HEK293 (cell line): ENCODE data around the gene M1AP.

Experiments
- ATF2 ChIP-seq: fragments of 450-650 bp; formaldehyde crosslinking; IDR thresholded peaks from 2 replicates; pipeline ENCODE4 v1.5.1; 2016; ENCODE audit warnings: missing biosample characterization, missing genetic modification characterization, low read depth
- IKZF3 ChIP-seq: fragments of 450-650 bp; IDR thresholded peaks from 2 replicates; pipeline ENCODE4 v1.5.0; 2018; ENCODE audit warnings: missing biosample characterization, mild to moderate bottlenecking, missing genetic modification characterization, moderate library complexity
- KLF7 ChIP-seq: fragments of 450-650 bp; formaldehyde crosslinking; IDR thresholded peaks from 2 replicates; pipeline ENCODE4 v1.5.1; 2016; ENCODE audit warnings: missing biosample characterization, missing genetic modification characterization, borderline replicate concordance
- PRDM10 ChIP-seq: fragments of 450-650 bp; formaldehyde crosslinking; IDR thresholded peaks from 2 replicates; pipeline ENCODE4 v1.5.1; 2016; ENCODE audit warnings: missing biosample characterization, missing genetic modification characterization
- PRDM6 ChIP-seq: fragments of 450-650 bp; formaldehyde crosslinking; IDR thresholded peaks from 2 replicates; pipeline ENCODE4 v1.5.1; 2017; ENCODE audit warnings: missing biosample characterization, missing genetic modification characterization
- SP2 ChIP-seq: fragments of 450-650 bp; formaldehyde crosslinking; IDR thresholded peaks from 2 replicates; pipeline ENCODE4 v1.5.1; 2016; ENCODE audit warnings: missing biosample characterization, missing genetic modification characterization
- SP3 ChIP-seq: fragments of 450-650 bp; formaldehyde crosslinking; IDR thresholded peaks from 2 replicates; pipeline ENCODE4 v1.5.1; 2016; ENCODE audit warnings: missing biosample characterization, missing genetic modification characterization
- SP7 ChIP-seq: fragments of 450-650 bp; formaldehyde crosslinking; IDR thresholded peaks from 2 replicates; pipeline ENCODE4 v1.5.1; 2016; ENCODE audit warnings: missing biosample characterization, missing genetic modification characterization
- ZBTB20 ChIP-seq: fragments of 450-650 bp; formaldehyde crosslinking; IDR thresholded peaks from 2 replicates; pipeline ENCODE4 v1.5.1; 2016; ENCODE audit warnings: missing biosample characterization, missing genetic modification characterization
- ZEB2 ChIP-seq: fragments of 450-650 bp; formaldehyde crosslinking; IDR thresholded peaks from 2 replicates; pipeline ENCODE4 v1.5.1; 2016; ENCODE audit warnings: missing biosample characterization, missing genetic modification characterization
- ZFHX2 ChIP-seq: fragments of 450-650 bp; formaldehyde crosslinking; conservative IDR thresholded peaks from 2 replicates; pipeline ENCODE4 v1.5.1; 2016; ENCODE audit warnings: missing biosample characterization, missing genetic modification characterization
- ZIC2 ChIP-seq: fragments of 450-650 bp; formaldehyde crosslinking; IDR thresholded peaks from 2 replicates; pipeline ENCODE4 v1.5.1; 2016; ENCODE audit warnings: missing biosample characterization, missing genetic modification characterization
- ZNF223 ChIP-seq: fragments of 450-650 bp; formaldehyde crosslinking; IDR thresholded peaks from 2 replicates; pipeline ENCODE4 v1.5.1; 2016; ENCODE audit warnings: missing biosample characterization, missing genetic modification characterization
- ZNF280C ChIP-seq: fragments of 450-650 bp; formaldehyde crosslinking; IDR thresholded peaks from 2 replicates; pipeline ENCODE4 v1.5.1; 2016; ENCODE audit warnings: missing biosample characterization, missing genetic modification characterization
- ZNF302 ChIP-seq: fragments of 450-650 bp; formaldehyde crosslinking; IDR thresholded peaks from 2 replicates; pipeline ENCODE4 v1.5.1; 2016; ENCODE audit warnings: missing biosample characterization, missing genetic modification characterization, low read depth
- ZNF324 ChIP-seq: fragments of 450-650 bp; formaldehyde crosslinking; IDR thresholded peaks from 2 replicates; pipeline ENCODE4 v1.5.1; 2016; ENCODE audit warnings: missing biosample characterization, missing genetic modification characterization
- ZNF335 ChIP-seq: fragments of 450-650 bp; formaldehyde crosslinking; conservative IDR thresholded peaks from 2 replicates; pipeline ENCODE4 v1.5.1; 2016; ENCODE audit warnings: missing biosample characterization, missing genetic modification characterization
- ZNF366 ChIP-seq: fragments of 450-650 bp; formaldehyde crosslinking; conservative IDR thresholded peaks from 2 replicates; pipeline ENCODE4 v1.5.1; 2016; ENCODE audit warnings: missing biosample characterization, missing genetic modification characterization
- ZNF501 ChIP-seq: fragments of 450-650 bp; formaldehyde crosslinking; IDR thresholded peaks from 2 replicates; pipeline ENCODE4 v1.5.1; 2016; ENCODE audit warnings: missing biosample characterization, missing genetic modification characterization
- ZNF510 ChIP-seq: fragments of 450-650 bp; formaldehyde crosslinking; IDR thresholded peaks from 2 replicates; pipeline ENCODE4 v1.5.1; 2018; ENCODE audit warnings: mild to moderate bottlenecking, missing genetic modification characterization, missing biosample characterization; ENCODE audit not compliant: insufficient replicate concordance
- ZNF521 ChIP-seq: fragments of 450-650 bp; formaldehyde crosslinking; IDR thresholded peaks from 2 replicates; pipeline ENCODE4 v1.5.1; 2017; ENCODE audit warnings: missing biosample characterization, mild to moderate bottlenecking, missing genetic modification characterization
- ZNF785 ChIP-seq: fragments of 450-650 bp; formaldehyde crosslinking; IDR thresholded peaks from 2 replicates; pipeline ENCODE4 v1.5.1; 2016; ENCODE audit warnings: missing biosample characterization, missing genetic modification characterization
- ZNF837 ChIP-seq: fragments of 450-650 bp; formaldehyde crosslinking; IDR thresholded peaks from 2 replicates; pipeline ENCODE4 v1.5.1; 2016; ENCODE audit warnings: missing biosample characterization, missing genetic modification characterization
- ZSCAN30 ChIP-seq: fragments of 450-650 bp; IDR thresholded peaks from 2 replicates; pipeline ENCODE4 v1.5.1; 2018; ENCODE audit warnings: missing biosample characterization, mild to moderate bottlenecking, missing genetic modification characterization, moderate library complexity
- TF ChIP-seq, protein P1 (sequence below): fragments of 450-650 bp; formaldehyde crosslinking; IDR thresholded peaks from 2 replicates; pipeline ENCODE4 v1.5.1; 2017; ENCODE audit warnings: missing biosample characterization, missing genetic modification characterization
- TF ChIP-seq, protein P2 (sequence below): fragments of 450-650 bp; formaldehyde crosslinking; optimal IDR thresholded peaks from 2 replicates; pipeline ENCODE3; 2016; ENCODE audit warnings: missing biosample characterization, mild to moderate bottlenecking, missing genetic modification characterization

M1AP gene

DNA sequence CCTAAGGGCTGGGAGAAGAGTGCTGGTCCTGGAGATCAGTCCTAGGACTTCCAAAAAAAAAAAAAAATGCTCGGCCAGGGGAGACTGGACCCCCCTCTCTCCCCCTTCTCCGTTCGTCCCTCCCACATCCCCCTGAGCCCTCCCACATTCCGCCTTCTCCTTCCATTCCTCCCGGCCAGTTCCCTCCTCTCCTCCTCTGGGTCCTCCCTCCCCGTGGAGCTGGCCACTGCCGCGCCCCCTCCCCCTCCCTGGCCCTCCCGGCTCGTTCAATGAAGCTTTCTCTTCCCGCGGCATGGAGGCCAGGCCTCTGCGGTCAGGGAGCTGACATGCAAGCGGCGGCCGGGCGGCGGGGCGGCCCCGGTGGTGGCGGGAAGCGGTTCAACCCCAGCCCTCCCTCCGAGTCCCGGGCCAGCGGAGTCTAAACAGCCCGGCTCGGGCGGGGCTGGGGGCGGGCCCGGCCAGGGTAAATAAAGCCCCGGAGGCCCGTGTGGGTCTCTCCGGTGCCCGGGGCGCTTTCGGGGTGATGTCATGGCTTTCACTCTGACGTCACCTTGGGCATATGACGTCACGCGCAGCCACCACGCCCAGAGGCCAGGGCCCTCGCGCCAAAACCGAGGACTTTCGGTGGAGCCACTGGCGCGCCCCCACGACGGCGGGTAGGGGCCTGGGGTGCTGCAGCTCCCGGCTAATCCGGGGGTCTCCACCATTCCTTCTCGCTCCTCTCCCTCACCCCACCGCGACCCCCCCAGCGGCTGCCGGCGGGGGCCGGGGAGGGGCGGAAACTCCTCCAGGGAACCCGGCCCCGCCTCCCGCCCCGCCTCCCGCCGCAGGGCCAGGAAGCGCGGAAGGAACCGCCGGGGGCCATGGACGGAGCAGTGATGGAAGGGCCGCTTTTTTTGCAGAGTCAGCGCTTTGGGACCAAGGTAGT lies 94.0 kb downstream of the M1AP start, which contains the start of the genes DOK1 and LOXL3 (continued):
- TF ChIP-seq ZSCAN30 (tag by site-specific recombination) (peak; percentile 22; the same call in 1 of the 2 replicates), ZBTB20 (tag by site-specific recombination) (peak; percentile 90), ZNF280C (no peak), ZNF837 (tag by site-specific recombination) (no peak), ZNF366 (tag by site-specific recombination) (peak; percentile 39; the same call in 1 of the 2 replicates), PRDM6 (tag by site-specific recombination) (no peak), SP7 (tag by site-specific recombination) (peak; percentile 61), ZFHX2 (peak; percentile 90), ZIC2 (peak; percentile 48), ZNF223 (0 out of 2 replicates have a peak, but pooled peaks have one; percentile 12), ZNF501 (tag by site-specific recombination) (0 out of 2 replicates have a peak, but pooled peaks have one; percentile 30), ZNF302 (no peak), ZNF785 (no peak), ZNF324 (tag by site-specific recombination) (peak; percentile 52; the same call in 1 of the 2 replicates), ZNF335 (tag by site-specific recombination) (peak; percentile 73), ATF2 (tag by site-specific recombination) (peak; percentile 99), KLF7 (tag by site-specific recombination) (peak; percentile 62; the same call in 1 of the 2 replicates), ZEB2 (tag by site-specific recombination) (peak; percentile 53), ZNF521 (tag by site-specific recombination) (no peak), ZNF510 (tag by site-specific recombination) (no peak), IKZF3 (peak; percentile 52; the same call in 1 of the 2 replicates), SP3 (tag by site-specific recombination) (peak; percentile 80), SP2 (tag by site-specific recombination) (peak; percentile 87), PRDM10 (tag by site-specific recombination) (peak; percentile 86)
- TF ChIP-seq, protein P1, sequence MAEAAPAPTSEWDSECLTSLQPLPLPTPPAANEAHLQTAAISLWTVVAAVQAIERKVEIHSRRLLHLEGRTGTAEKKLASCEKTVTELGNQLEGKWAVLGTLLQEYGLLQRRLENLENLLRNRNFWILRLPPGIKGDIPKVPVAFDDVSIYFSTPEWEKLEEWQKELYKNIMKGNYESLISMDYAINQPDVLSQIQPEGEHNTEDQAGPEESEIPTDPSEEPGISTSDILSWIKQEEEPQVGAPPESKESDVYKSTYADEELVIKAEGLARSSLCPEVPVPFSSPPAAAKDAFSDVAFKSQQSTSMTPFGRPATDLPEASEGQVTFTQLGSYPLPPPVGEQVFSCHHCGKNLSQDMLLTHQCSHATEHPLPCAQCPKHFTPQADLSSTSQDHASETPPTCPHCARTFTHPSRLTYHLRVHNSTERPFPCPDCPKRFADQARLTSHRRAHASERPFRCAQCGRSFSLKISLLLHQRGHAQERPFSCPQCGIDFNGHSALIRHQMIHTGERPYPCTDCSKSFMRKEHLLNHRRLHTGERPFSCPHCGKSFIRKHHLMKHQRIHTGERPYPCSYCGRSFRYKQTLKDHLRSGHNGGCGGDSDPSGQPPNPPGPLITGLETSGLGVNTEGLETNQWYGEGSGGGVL (tag by site-specific recombination): peak; percentile 86
- TF ChIP-seq, protein P2, sequence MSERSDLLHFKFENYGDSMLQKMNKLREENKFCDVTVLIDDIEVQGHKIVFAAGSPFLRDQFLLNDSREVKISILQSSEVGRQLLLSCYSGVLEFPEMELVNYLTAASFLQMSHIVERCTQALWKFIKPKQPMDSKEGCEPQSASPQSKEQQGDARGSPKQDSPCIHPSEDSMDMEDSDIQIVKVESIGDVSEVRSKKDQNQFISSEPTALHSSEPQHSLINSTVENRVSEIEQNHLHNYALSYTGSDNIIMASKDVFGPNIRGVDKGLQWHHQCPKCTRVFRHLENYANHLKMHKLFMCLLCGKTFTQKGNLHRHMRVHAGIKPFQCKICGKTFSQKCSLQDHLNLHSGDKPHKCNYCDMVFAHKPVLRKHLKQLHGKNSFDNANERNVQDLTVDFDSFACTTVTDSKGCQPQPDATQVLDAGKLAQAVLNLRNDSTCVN: peak; percentile 16
